ENCODE results near the gene LAMC3.

DNA sequence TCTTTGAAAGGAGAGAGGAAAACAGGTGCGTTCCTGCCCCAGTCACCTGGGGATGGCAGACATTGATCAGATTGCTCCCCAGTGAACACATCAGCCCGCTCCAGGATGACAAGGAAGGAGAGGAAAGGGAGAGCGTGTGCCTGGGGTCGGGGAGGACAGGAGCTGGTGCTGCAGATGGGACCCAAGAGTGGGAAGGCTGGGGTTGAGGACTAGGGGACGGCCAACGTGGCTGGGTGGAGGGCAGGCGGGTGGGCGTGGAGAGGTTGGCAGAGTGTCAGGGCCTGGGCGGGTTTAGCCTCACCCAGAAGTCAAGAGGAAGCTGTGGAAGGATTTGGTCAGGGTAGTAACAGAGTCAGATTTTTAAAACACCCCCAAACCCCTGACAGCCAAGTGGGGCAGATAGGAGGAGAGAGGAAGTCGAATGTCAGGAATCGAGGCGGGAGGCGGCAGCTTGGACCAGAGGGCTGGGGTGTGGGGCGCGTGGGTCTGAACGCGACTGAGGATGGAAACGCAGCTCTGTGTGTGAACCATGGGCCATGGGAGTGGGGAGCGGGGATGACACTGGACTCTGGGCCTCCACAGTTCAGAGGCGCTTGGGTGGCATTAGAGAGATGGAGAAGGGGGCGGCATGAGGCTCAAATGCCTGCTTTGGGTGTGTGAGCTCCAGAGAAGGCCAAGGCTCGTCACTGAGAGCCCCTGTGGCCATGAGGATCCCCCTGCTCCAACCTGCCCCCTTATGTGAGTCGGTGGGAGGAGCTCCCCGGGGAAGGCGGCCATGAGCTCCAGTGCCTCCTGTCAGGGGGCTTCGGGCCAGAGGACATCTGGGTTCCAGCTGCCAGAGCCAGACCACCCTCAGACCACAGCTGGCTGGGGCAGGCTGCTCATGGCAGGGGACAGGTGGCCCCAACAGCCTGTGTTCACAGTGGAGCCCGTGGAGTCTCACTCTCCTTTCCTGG lies 24.6 kb downstream of the LAMC3 start:
- TF ChIP-seq, protein P1, sequence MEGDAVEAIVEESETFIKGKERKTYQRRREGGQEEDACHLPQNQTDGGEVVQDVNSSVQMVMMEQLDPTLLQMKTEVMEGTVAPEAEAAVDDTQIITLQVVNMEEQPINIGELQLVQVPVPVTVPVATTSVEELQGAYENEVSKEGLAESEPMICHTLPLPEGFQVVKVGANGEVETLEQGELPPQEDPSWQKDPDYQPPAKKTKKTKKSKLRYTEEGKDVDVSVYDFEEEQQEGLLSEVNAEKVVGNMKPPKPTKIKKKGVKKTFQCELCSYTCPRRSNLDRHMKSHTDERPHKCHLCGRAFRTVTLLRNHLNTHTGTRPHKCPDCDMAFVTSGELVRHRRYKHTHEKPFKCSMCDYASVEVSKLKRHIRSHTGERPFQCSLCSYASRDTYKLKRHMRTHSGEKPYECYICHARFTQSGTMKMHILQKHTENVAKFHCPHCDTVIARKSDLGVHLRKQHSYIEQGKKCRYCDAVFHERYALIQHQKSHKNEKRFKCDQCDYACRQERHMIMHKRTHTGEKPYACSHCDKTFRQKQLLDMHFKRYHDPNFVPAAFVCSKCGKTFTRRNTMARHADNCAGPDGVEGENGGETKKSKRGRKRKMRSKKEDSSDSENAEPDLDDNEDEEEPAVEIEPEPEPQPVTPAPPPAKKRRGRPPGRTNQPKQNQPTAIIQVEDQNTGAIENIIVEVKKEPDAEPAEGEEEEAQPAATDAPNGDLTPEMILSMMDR (IDR thresholded peaks at IDR 0.05; ENCODE audit: low read depth, low read length): no peak
- TF ChIP-seq, protein P2, sequence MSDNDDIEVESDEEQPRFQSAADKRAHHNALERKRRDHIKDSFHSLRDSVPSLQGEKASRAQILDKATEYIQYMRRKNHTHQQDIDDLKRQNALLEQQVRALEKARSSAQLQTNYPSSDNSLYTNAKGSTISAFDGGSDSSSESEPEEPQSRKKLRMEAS (IDR thresholded peaks at IDR 0.05; ENCODE audit: low read depth, low read length): no peak
